Measurements from ENCODE around the gene RNF17. TPM values are rescaled to one million over a fixed set of nuclear protein-coding genes. Genes with fewer than 3 reads are reported as not detected.

RNF17 gene
- total RNA-seq, 1 experiment from 2014 or later, result not detected

DNA sequence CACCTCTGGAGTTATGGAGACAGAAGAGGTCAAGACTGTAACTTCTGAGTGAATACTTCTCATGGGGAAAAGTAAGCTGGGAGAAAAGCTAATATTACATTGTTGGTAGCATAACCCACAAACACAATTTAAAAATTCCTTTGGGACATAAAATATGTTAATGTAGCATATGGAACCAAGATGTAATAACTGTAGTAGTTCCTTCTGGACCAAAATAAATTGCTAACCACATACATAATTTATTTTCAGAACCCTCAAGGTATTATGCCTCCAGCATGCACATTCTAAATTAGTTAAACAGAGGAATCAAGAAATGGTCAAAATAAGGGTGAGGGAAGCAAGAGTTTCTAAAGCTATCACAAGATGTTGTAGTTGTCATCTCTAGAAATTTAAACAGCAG, 4.8 kb upstream of the RNF17 start:
- no TSS peak for BruUV-seq (replicated peaks)
- TF ChIP-seq EZH2phosphoT487 (IDR thresholded peaks at IDR 0.05; ENCODE audit: borderline replicate concordance) (no peak), CBX3 (IDR thresholded peaks at IDR 0.05; ENCODE audit: low read depth) (no peak), RAD21 (IDR thresholded peaks at IDR 0.05; ENCODE audit: low read depth) (no peak), ZFX (IDR thresholded peaks at IDR 0.05) (no peak)
- RAD21 ChIA-PET (ENCODE audit: low non-redundant PET in 1 of 2, low total read pairs in 2 of 2, uncharacterized antibody in 2 of 2, unreplicated experiment in 2 of 2), result no interaction called here

DNA sequence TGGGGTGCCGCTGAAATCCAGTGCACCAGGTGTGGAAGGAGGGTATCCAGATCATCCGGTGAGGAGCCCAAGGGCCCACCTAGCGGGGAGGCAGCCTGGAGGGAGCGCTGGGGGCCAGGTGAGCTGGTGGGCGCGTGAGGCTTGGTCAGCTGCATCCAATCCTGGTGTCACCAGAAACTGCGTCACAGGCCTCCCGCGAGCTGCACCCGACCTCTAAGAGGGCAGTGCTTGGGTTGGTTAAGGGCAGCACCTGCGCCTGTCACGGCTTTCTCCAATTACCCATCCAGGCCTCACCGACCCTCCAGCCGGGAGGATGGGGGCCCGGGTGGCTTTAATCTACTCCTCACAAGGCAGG, 284 bp downstream of the RNF17 start:
- RAD21 ChIA-PET (ENCODE audit: low non-redundant PET in 1 of 2, low total read pairs in 2 of 2, uncharacterized antibody in 2 of 2, unreplicated experiment in 2 of 2), result no interaction called here
- no TSS peak for BruUV-seq (replicated peaks)
- H3K9me3 ChIP-seq (ENCODE audit: control insufficient read depth in 1 of 2, insufficient read depth in 1 of 2, low read depth in 1 of 2, low read length in 2 of 2), result no peaks in the 10 kb centered on the region
- H3K4me1 ChIP-seq (ENCODE audit: control insufficient read depth in 1 of 2, insufficient read depth in 2 of 2, low read length in 2 of 2), result no peaks in the 10 kb centered on the region
- ATAC-seq, result no peak
- H4K20me1 ChIP-seq (ENCODE audit: insufficient read depth), result no peaks in the 10 kb centered on the region
- intact Hi-C loops (cut with micrococcal nuclease), result no loop called here
- POLR2A ChIA-PET, result no interaction called here
- no peak overlapping the region for H3K9ac ChIP-seq (ENCODE audit: low read length)
- no peak overlapping the region for H3K27ac ChIP-seq (ENCODE audit: low read depth, low read length)
- H3K9me2 ChIP-seq (ENCODE audit: insufficient read depth), result no peaks in the 10 kb centered on the region
- no peak overlapping the region for H3K4me2 ChIP-seq (ENCODE audit: low read length)
- DNase-seq (ENCODE audit: low read depth, low spot score), result no peak
- H3K27me3 ChIP-seq (ENCODE audit: insufficient read depth, low read length), result no peaks in the 10 kb centered on the region
- no peaks in the 10 kb centered on the region for H3K79me2 ChIP-seq (ENCODE audit: insufficient read depth, low read length)
- H2AFZ ChIP-seq (ENCODE audit: low read depth, low read length, poor library complexity, severe bottlenecking), result no peak overlapping the region
- no peak for TF ChIP-seq EGR1 (IDR thresholded peaks at IDR 0.05; ENCODE audit: low read depth)
- TF ChIP-seq CBX3 (IDR thresholded peaks at IDR 0.05; ENCODE audit: low read depth), result no peak
- no peak for TF ChIP-seq ZFX (IDR thresholded peaks at IDR 0.05)
- TF ChIP-seq ZNF274 (IDR thresholded peaks at IDR 0.05; ENCODE audit: low read depth, low read length), result no peak
- TF ChIP-seq SRF (IDR thresholded peaks at IDR 0.05; ENCODE audit: low read depth), result no peak
- no peak for TF ChIP-seq REST (IDR thresholded peaks at IDR 0.05; ENCODE audit: low read depth)
- no peak for TF ChIP-seq POLR2AphosphoS5 (IDR thresholded peaks at IDR 0.05; ENCODE audit: low read depth, low read length)
- TF ChIP-seq, protein P1, sequence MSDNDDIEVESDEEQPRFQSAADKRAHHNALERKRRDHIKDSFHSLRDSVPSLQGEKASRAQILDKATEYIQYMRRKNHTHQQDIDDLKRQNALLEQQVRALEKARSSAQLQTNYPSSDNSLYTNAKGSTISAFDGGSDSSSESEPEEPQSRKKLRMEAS (IDR thresholded peaks at IDR 0.05), result no peak
- no peak for TF ChIP-seq ELF1 (IDR thresholded peaks at IDR 0.05; ENCODE audit: borderline replicate concordance, low read depth)
- TF ChIP-seq YY1 (IDR thresholded peaks at IDR 0.05; ENCODE audit: extremely low read depth, insufficient replicate concordance, low read depth, low read length), result no peak
- no peak for TF ChIP-seq POLR2A (IDR thresholded peaks at IDR 0.05; ENCODE audit: borderline replicate concordance, extremely low read depth, insufficient read depth, insufficient read length)
- TF ChIP-seq TCF7L2 (IDR thresholded peaks at IDR 0.05; ENCODE audit: borderline replicate concordance, extremely low read depth, insufficient read depth, insufficient read length), result no peak
- TF ChIP-seq FOSL1 (IDR thresholded peaks at IDR 0.05; ENCODE audit: low read depth), result no peak
- no peak for TF ChIP-seq CEBPB (IDR thresholded peaks at IDR 0.05; ENCODE audit: low read depth)
- no peaks in the 10 kb centered on the region for H3K36me3 ChIP-seq (ENCODE audit: control insufficient read depth in 1 of 2, insufficient read depth in 2 of 2, low read length in 2 of 2)
- no peak overlapping the region for H3K4me3 ChIP-seq (replicated peaks in 1 of 2; ENCODE audit: low read depth in 1 of 2, low read length in 2 of 2)
- CTCF ChIA-PET, result no interaction called here

More for the DNA sequence above, 4.8 kb upstream of the RNF17 start:
- H3K9ac ChIP-seq (ENCODE audit: low read length), result no peak overlapping the region
- no peak overlapping the region for H2AFZ ChIP-seq (ENCODE audit: low read depth, low read length, poor library complexity, severe bottlenecking)
- no peak overlapping the region for H3K27ac ChIP-seq (ENCODE audit: low read depth, low read length)
- ChIA-PET CTCF (no interaction called here), POLR2A (no interaction called here)
- DNase-seq (ENCODE audit: low read depth, low spot score) (no peak), ATAC-seq (no peak)
- intact Hi-C loops (cut with micrococcal nuclease), result no loop called here
- H3K4me3 ChIP-seq (replicated peaks in 1 of 2; ENCODE audit: low read depth in 1 of 2, low read length in 2 of 2), result no peak overlapping the region
- H3K27me3 ChIP-seq (ENCODE audit: insufficient read depth, low read length), result no peaks in the 10 kb centered on the region
- no peaks in the 10 kb centered on the region for H3K9me2 ChIP-seq (ENCODE audit: insufficient read depth)
- no peaks in the 10 kb centered on the region for H3K9me3 ChIP-seq (ENCODE audit: control insufficient read depth in 1 of 2, insufficient read depth in 1 of 2, low read depth in 1 of 2, low read length in 2 of 2)
- no peaks in the 10 kb centered on the region for H3K4me1 ChIP-seq (ENCODE audit: control insufficient read depth in 1 of 2, insufficient read depth in 2 of 2, low read length in 2 of 2)
- no peaks in the 10 kb centered on the region for H4K20me1 ChIP-seq (ENCODE audit: insufficient read depth)
- no peak overlapping the region for H3K4me2 ChIP-seq (ENCODE audit: low read length)
- no peaks in the 10 kb centered on the region for H3K79me2 ChIP-seq (ENCODE audit: insufficient read depth, low read length)
- H3K36me3 ChIP-seq (ENCODE audit: control insufficient read depth in 1 of 2, insufficient read depth in 2 of 2, low read length in 2 of 2), result no peaks in the 10 kb centered on the region
